Choroid plexus epithelial cell (primary cell): ENCODE data around the gene MRPL48.
"Not testable (repeated sequence)": the region's sequence is repeated elsewhere in the genome, so short reads cannot be mapped to it uniquely, and the experiment has no call there.

Source experiments
- DNase-seq: peaks from one replicate; pipeline ENCODE4 v3.0.0-alpha.2; 2010; ENCODE audit warnings: low read depth
- H3K4me3 ChIP-seq: 2 replicates; pipeline ENCODE4 v1.5.1; 2011; ENCODE audit warnings: low read depth, mild to moderate bottlenecking, control low read depth, low read length, moderate library complexity
- CTCF ChIP-seq: conservative IDR thresholded peaks from 2 replicates; pipeline ENCODE4 v1.5.1; 2011; ENCODE audit warnings: low read depth, mild to moderate bottlenecking, control low read depth, inconsistent platforms, low read length, moderate library complexity

The MRPL48 gene

DNA sequence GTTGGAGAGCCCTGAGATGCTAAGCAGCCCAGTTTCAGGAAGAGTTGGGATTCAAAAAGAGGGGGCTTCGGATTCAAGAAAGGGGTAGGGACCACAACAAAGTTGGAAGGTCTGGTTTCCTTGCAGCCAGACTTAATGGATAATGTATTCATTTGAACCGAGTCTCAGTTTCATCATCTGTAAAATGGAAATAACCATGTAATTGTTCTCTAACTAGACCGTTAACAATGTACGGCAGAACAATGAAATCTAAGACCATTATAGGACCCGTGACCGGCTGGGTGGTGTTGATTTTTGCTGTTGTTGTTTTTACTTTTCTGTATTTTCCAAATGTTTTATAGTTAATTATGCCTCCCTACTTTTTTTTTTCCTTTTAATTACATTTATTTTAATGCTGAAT, 6.4 kb upstream of the MRPL48 start:
- no peak for DNase-seq
- no peak for TF ChIP-seq CTCF
- H3K4me3 ChIP-seq = no peak overlapping the region

DNA sequence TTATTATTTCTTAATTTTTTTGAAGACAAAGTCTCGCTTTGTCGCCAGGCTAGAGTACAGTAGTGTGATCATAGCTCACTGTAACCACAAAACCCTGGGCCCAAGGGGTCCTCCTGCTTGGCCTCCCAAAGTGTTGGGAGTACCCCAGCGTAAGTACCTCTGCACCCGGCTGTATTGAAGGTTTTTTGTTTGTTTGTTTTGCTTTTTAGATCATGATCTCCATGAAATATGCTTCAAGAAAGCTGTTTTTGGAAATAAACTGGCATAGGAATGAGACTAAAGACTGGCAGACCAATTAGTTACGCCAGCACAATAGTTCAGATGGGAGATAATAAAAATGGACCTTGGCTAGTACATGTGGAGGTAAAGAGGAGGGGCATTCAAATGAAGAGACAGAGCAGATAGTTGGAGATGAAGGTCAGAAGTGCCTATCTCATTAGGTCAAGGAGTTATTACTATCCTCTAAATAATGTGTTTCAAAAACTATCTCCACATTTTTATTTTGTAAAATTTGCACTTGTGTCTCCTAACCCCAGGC, 4.1 kb upstream of the MRPL48 start:
- no peak overlapping the region for H3K4me3 ChIP-seq
- TF ChIP-seq CTCF = no peak
- no peak for DNase-seq

GRCh38 chr11:73784080-73784634, 3.5 kb upstream of the MRPL48 start:
- peak; percentile 33 for DNase-seq
- TF ChIP-seq CTCF = no peak

GRCh38 chr11:73784734-73785133, 2.9 kb upstream of the MRPL48 start:
- no peak for TF ChIP-seq CTCF
- H3K4me3 ChIP-seq = no peak overlapping the region
- no peak for DNase-seq

More at GRCh38 chr11:73784080-73784634, 3.5 kb upstream of the MRPL48 start:
- no peak overlapping the region for H3K4me3 ChIP-seq

DNA sequence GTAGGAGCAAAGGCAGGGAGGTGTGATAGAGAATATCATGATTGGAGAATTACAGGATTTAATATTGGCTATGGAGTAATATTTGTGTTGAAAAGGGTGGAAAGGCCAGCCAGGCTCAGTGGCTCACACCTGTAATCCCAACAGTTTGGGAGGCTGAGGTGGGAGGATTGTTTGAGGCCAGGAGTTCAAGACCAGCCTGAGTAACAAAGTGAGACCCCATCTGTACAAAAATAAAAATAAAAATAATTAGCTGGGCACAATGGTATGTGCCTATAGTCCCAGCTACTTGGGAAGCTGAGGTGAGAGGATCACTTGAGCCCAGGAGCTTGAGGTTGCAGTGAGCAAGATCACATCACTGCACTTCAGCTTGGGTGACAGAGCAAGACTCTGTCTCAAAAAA, 2.2 kb upstream of the MRPL48 start:
- H3K4me3 ChIP-seq, DNase-seq: not testable (repeated sequence)

DNA sequence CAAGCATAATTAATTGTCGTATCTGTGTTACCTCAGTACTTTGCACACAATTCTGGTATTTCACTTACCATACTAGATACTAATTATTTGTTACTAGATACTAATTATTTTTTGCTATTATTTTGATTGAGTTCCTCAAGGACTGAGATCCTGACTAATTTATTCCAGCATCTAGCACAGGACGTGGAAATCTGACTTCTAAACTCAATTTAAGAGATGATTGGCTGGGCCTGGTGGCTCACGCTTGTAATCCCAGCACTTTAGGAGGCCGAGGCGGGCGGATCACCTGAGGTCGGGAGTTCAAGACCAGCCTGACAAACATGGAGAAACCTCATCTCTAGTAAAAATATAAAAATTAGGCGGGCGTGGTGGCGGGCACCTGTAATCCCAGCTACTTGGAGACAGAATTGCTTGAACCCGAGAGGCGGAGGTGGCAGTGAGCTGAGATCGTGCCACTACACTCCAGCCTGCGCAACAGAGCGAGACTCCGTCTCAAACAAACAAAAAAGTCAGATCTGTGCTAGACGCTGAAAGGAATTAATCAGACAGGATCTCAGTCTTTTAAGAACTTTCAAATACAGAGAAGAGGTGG, 527 bp upstream of the MRPL48 start:
- peak overlapping the region; percentile 75 for H3K4me3 ChIP-seq
- no peak for DNase-seq
- TF ChIP-seq CTCF = no peak

- no peak for TF ChIP-seq CTCF
- no peak overlapping the region for H3K4me3 ChIP-seq
- DNase-seq = no peak
These were observed 1.6 kb downstream of the MRPL48 start for GRCh38 chr11:73789279-73789670.
